Measurements from ENCODE around the gene ZNF525.
"Not testable (repeated sequence)": the region's sequence is repeated elsewhere in the genome, so short reads cannot be mapped to it uniquely, and the experiment has no call there.

The ZNF525 gene

GRCh38 chr19:53365134-53365898, at the start of gene ZNF525:
ZNF525 (plus strand) TSS chr19:53365705; CDS start chr19:53372282, 6,577 bp downstream.
- DNase-seq = peak; percentile 98

GRCh38 chr19:53328967-53329366, 36.5 kb upstream of the ZNF525 start:
- peak; percentile 63 for DNase-seq

- DNase-seq = no peak
Observed at GRCh38 chr19:53332484-53332883, 33.0 kb upstream of the ZNF525 start.

GRCh38 chr19:53333066-53333462, 32.4 kb upstream of the ZNF525 start:
- no peak for DNase-seq

GRCh38 chr19:53333463-53334449, 31.7 kb upstream of the ZNF525 start, which contains the start of gene ZNF845:
ZNF845 (plus strand) TSS chr19:53333749; CDS start chr19:53341308, 7,559 bp downstream.
- DNase-seq = peak; percentile 96

- DNase-seq = not testable (repeated sequence)
Observed at GRCh38 chr19:53344403-53344802, 21.1 kb upstream of the ZNF525 start.

GRCh38 chr19:53355739-53356138, 9.8 kb upstream of the ZNF525 start:
- DNase-seq = no peak

- no peak for DNase-seq
Observed at GRCh38 chr19:53357821-53358581, 7.5 kb upstream of the ZNF525 start.

GRCh38 chr19:53360056-53360455, 5.4 kb upstream of the ZNF525 start:
- DNase-seq = not testable (repeated sequence)

- no peak for DNase-seq
Observed at GRCh38 chr19:53365899-53366493, 491 bp downstream of the ZNF525 start.

GRCh38 chr19:53372196-53372595, 6.7 kb downstream of the ZNF525 start:
- no peak for DNase-seq

- no peak for DNase-seq
Observed at GRCh38 chr19:53374288-53374687, 8.8 kb downstream of the ZNF525 start.

GRCh38 chr19:53374743-53375142, 9.2 kb downstream of the ZNF525 start:
- no peak for DNase-seq

GRCh38 chr19:53381376-53381775, 15.9 kb downstream of the ZNF525 start:
- DNase-seq = no peak

- no peak for DNase-seq
Observed at GRCh38 chr19:53388168-53388567, 22.7 kb downstream of the ZNF525 start.

GRCh38 chr19:53388904-53389303, 23.4 kb downstream of the ZNF525 start:
- no peak for DNase-seq

GRCh38 chr19:53389571-53389970, 24.1 kb downstream of the ZNF525 start:
- DNase-seq = no peak

- DNase-seq = no peak
Observed at GRCh38 chr19:53389978-53390377, 24.5 kb downstream of the ZNF525 start.

GRCh38 chr19:53394522-53394973, 29.0 kb downstream of the ZNF525 start:
- DNase-seq = no peak

- DNase-seq = peak; percentile 99
Observed at GRCh38 chr19:53394974-53395839, 29.7 kb downstream of the ZNF525 start, which contains the start of gene ZNF765. ZNF765 (plus strand) TSS chr19:53395149; CDS start chr19:53398016, 2,867 bp downstream.
